Activated CD4-positive, alpha-beta T cell treated with anti-CD3 and anti-CD28 coated beads, Interleukin-2, amount 50 U/mL, for 24 hours (primary cell): ENCODE results near the gene ST3GAL3.
A peak's percentile ranks its signal among the peaks of the same experiment; 100 is the strongest.

Source experiments
- DNase-seq, 2 donors: peaks; one replicate each; pipeline ENCODE4 v3.0.0-alpha.2; 2020; ENCODE audit warnings: low read depth in 1 of 2, low spot score in 1 of 2

Gene ST3GAL3

GRCh38 chr1:43908858-43909257 lies 201.5 kb downstream of the ST3GAL3 start:
- DNase-seq: no peak

GRCh38 chr1:43910343-43910742 lies 203.0 kb downstream of the ST3GAL3 start:
- DNase-seq: no peak

GRCh38 chr1:43912607-43913006 lies 205.3 kb downstream of the ST3GAL3 start:
- no peak for DNase-seq

GRCh38 chr1:43913051-43913501 lies 205.7 kb downstream of the ST3GAL3 start:
- DNase-seq: no peak

- no peak for DNase-seq
Measured at GRCh38 chr1:43913666-43914360, 206.5 kb downstream of the ST3GAL3 start.

- DNase-seq: no peak
Measured at GRCh38 chr1:43914576-43915525, 207.5 kb downstream of the ST3GAL3 start.

- no peak for DNase-seq
Measured at GRCh38 chr1:43919906-43920305, 212.6 kb downstream of the ST3GAL3 start.

GRCh38 chr1:43921022-43921421 lies 213.7 kb downstream of the ST3GAL3 start:
- no peak for DNase-seq

GRCh38 chr1:43924516-43924915 lies 217.2 kb downstream of the ST3GAL3 start:
- DNase-seq: no peak

GRCh38 chr1:43925846-43926245 lies 218.5 kb downstream of the ST3GAL3 start:
- no peak for DNase-seq

GRCh38 chr1:43930168-43930948 lies 223.0 kb downstream of the ST3GAL3 start:
- DNase-seq: no peak

GRCh38 chr1:43930949-43931275 lies 223.6 kb downstream of the ST3GAL3 start:
- no peak for DNase-seq

GRCh38 chr1:43931711-43932660 lies 224.7 kb downstream of the ST3GAL3 start:
- DNase-seq: no peak

GRCh38 chr1:43932786-43933385 lies 225.6 kb downstream of the ST3GAL3 start:
- DNase-seq: no peak

GRCh38 chr1:43933386-43934100 lies 226.2 kb downstream of the ST3GAL3 start, which contains the start of gene ARTN:
Gene ARTN, plus strand, starts transcription at chr1:43933801. Its CDS starts 1,856 bp downstream, at chr1:43935657.
- DNase-seq: no peak

GRCh38 chr1:43934101-43934985 lies 227.0 kb downstream of the ST3GAL3 start:
- peak in 1 of 2 donors; percentile 25 for DNase-seq

- DNase-seq: no peak
Measured at GRCh38 chr1:43934986-43935324, 227.6 kb downstream of the ST3GAL3 start.

- DNase-seq: no peak
Measured at GRCh38 chr1:43935711-43936427, 228.5 kb downstream of the ST3GAL3 start.
